HG03457 (cell line): ENCODE data around the gene DALRD3.

Experiments
- ATAC-seq: cut with Tn5 transposase; IDR thresholded peaks from one replicate; pipeline ENCODE4 v1.9.1; 2021; ENCODE audit warnings: moderate number of reproducible peaks; ENCODE audit not compliant: unreplicated experiment

Gene DALRD3, protein sequence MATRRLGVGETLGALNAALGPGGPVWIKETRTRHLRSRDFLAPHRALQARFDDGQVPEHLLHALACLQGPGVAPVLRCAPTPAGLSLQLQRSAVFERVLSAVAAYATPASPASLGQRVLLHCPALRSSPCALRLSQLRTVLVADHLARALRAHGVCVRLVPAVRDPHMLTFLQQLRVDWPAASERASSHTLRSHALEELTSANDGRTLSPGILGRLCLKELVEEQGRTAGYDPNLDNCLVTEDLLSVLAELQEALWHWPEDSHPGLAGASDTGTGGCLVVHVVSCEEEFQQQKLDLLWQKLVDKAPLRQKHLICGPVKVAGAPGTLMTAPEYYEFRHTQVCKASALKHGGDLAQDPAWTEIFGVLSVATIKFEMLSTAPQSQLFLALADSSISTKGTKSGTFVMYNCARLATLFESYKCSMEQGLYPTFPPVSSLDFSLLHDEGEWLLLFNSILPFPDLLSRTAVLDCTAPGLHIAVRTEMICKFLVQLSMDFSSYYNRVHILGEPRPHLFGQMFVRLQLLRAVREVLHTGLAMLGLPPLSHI

DNA sequence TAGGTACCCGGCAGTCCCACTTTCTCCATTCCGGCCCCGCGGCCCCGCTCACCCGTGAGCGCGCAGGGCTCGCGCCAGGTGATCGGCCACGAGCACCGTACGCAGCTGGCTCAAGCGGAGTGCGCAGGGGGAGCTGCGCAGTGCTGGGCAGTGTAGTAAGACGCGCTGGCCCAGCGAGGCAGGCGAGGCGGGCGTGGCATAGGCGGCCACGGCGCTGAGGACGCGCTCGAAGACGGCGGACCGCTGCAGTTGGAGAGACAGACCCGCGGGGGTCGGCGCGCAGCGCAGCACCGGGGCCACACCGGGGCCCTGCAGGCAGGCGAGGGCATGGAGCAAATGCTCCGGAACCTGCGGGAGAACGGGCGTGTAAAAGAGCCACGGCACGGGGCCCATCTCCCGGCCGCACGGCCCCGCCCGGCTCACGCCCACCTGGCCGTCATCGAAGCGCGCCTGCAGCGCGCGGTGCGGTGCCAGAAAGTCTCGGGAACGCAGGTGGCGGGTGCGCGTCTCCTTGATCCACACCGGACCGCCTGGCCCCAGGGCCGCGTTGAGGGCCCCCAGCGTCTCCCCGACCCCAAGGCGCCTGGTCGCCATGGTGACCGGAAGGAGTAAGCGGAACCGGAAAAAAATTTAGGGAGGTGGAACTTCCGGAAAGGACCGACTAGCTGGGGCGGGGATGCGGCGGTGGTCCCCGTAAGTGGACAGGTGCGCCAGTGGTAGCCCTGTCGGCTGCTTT lies at the start of gene DALRD3:
Gene DALRD3, minus strand, starts transcription at position 610 of the 736 bp plus-strand sequence. Its CDS starts 16 bp downstream, at position 594.
- no peak for ATAC-seq

DNA sequence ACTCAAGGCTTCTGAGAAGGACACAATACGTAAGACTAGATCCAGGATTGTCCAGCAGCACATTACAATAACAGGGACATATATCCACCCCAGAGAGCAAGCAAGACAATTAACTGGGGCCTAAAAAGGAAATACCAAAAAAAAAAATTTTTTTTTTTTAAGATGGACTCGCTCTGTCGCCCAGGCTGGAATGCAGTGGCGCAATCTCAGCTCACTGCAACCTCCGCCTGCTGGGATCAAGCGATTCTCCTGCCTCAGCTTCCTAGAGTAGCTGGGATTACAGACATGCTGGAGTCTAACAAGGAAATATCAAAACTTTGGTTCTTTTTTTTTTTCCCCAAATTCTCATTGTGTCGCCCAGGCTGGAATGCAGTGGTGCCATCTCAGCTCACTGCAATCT lies 39.6 kb upstream of the DALRD3 start:
- ATAC-seq: no peak

DNA sequence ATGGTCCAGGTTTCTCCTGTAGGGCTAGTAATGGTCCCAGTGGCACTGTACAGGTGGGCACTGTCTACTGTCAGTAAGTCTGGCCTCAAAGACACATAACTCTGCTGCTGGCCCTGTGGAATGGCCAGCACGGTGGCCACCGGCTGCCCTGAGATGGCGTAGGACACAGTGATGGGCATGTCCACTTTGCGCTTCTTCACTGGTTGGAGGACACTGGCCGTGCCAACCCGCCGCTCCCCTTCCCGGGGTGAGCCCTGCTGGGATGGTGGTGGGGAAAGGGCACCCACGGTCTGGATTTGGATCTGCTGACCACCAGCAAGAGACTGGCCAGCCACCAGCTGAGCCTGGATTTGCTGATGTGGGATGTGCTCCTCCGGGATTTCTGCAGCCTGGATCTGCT lies 38.9 kb upstream of the DALRD3 start:
- no peak for ATAC-seq

DNA sequence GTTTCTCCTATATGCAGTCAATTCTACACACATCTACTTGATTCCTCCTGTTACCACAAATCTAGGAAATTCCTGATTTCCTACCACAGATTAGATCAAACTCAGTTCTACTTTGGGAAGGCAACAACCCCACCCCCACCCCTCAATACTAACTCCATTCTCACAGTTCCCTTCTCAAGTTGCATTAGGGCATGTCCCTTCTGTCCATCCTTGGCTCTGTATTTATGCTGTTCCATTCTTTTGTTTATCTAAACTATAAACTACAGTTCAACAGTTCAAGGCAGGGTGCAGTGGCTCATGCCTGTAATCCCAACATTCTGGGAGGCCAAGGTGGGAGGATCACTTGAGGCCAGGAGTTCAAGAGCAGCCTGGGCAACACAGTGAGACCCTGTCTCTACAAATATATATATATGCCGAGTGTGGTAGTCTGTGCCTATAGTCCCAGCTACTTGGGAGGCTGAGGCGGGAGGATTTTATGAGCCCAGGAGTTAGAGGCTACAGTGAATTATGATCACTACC lies 36.0 kb upstream of the DALRD3 start:
- no peak for ATAC-seq

DNA sequence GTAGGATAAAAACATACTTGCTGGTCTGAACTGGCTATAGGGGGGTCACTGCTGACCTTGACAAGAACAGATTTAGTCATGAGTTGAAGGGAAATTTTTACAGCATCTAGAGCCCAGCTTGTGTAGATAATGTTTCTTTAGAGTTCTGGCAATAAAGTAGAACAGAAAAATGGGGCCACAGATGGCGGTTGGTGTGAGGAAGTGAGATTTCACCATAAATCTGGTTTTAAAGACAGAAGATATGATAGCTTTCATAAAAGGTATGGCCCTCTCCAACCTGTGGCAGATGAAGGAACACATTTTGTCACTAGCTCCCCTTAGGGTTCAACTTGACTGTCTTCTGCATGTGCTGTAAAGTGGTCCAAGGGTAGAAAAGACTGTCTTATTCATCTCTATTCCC lies 35.2 kb upstream of the DALRD3 start:
- no peak for ATAC-seq

DNA sequence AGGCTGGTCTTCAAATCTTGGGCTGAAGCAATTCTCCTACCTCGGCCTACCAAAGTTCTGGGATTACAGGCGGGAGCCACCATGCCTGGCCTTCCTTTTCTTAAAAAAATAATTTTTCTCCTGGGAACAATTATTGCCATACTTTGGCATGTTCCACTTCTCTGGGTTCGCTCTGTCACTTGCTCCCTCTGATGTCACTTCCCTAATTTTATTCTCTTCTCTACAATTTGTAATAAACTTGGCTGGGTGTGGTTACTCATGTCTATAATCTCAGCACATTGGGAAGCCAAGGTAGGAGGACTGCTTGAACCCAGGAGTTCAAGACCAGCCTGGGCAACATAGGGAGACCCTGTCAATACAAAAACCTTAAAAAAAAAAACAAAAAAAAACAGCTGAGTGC lies 16.9 kb upstream of the DALRD3 start:
- no peak for ATAC-seq

DNA sequence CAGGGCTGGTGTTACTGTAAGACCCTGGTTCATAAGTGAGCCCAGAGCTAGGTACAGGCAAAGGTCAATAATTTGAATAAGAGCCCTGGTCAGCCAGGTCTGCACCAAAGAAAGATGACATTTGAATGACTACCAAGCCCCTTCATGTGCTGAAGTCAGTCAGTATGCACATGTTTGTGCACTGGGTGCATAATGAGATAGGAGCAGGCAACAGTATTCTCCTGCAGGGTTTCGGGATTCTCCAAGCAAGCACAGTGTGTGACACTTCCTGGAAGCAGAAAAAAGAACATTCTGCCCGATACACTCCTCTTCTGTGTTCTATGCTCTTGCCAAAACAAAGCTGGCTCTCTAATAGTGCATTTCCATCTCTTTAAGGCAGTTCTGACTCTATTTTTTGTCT lies 16.3 kb upstream of the DALRD3 start:
- ATAC-seq: no peak

DNA sequence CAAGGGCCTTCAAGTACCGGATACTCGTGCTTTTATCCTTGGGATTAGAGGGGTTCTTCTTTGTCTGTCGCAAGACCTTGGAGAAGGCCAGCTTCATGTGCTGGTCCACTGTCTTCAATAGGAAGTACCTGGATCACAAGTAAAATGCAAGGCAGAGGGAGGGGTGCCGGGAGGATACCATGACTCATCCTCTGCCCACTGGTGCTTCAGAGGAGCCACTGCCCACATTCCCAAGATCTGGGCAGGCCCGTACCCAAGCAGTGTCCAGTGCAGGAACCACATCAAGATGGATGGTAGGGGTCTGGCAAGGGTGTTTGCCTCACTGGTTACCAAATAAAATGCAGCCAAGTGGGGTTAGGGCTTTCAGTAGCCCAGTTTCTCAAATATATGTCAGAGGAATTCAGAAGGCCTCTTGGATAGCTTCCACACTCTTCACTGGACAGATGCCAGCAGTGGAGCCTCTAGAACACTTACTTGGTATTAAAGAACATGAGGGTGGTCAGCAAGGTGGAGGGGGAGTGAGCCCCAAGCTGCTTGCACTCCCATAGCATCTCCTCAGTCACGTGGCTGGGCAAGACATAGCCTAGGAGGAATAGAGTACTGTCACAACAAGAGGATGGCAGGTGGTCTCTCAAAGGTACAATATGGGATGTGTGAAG lies 14.4 kb upstream of the DALRD3 start:
- no peak for ATAC-seq

DNA sequence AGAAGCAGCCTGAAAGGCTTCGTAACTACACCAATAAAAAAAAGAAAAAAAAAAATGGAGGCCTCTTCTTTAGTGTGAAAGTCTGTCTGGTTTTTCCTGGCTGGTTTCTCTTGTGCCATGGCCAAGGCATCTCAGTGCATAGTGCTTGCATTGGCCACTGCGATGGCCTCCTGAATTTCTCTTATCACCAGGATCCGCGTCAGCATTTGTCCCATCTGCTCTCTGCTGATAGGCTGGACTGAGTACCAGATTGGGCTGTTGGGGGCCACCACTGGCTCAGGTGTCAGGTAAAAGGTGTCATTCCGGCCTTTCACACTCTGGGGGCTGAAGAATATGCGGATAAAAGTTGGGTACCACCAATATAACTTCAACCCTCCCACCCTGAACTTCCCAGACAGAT lies 11.9 kb upstream of the DALRD3 start:
- ATAC-seq: no peak

DNA sequence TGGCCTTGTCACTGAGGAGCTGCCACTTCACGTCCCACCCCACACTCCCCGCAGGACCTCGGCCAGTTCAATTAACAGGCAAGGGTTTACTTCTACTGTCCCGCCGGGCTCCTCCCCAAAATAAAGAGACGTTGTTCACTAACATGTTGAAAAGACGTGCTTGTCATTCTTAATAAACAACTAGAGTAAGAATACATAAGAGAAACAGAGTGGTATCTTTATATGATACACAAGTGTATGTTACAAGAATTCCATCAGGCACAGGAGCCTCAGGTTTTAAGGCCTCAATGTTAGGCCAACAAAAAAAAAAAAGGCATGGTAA lies 11.1 kb upstream of the DALRD3 start:
- no peak for ATAC-seq

DNA sequence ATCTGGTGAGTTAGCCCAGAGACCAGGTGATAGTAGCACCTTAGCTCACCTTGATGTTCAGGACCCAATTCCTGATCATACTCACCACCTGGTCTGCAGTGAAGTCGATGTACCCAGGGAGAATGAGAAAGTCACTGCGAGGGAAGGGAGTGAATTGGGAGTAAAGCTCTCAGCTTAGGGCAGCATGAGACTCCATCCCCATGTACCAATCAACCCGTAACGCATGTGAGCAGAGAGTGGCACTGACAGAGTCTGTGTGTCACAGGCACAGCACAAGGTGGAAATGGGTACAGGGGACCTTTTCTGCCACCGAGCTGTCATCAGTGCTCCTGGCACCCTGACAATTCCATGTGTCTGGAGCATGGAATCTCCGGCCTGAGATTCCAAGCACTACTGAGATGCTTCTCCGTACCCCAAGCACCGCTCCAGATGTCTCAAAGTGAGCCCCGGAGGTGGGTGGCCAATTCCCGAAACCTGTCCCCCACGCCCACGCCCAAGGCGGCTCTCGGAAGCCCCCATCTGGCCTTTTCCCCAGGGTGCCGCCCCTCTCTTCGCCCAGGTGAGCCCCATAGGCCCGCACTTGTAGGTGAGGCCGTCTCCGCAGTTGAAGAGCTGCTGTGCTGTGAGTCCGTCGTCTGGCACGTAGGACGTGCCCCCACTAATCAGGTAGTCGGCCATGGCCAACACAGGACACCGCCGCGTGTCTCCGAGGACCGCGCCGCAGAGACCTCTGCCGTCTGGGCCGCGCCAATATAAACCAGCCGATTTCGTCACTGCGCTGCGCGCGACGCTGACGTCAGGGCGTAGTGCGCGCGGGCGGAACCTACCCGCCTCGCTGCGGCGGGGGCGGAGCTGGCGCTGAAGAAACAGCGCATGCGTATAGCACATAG lies 10.5 kb upstream of the DALRD3 start, which contains the start of gene IMPDH2:
Gene IMPDH2, minus strand, starts transcription at position 726 of the 890 bp plus-strand sequence. Its CDS starts 48 bp downstream, at position 678.
- peak; percentile 79 for ATAC-seq

DNA sequence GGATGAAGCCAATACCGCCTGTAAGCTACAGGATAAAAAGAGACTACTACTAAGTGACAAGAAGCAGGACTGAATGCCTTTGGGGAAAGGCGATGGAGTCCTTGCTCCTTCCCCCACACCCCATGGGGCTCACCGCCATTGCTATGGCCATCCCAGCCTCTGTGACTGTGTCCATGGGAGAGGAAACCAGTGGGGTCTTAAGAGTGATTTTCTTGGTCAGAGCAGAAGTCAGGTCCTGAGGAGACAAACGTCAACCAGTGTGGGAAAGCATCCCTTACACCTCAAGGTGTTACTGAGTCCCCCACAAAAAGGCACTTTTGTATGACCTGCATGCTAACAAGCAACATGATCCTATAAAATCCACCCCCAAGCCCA lies 9.9 kb upstream of the DALRD3 start:
- ATAC-seq: no peak

DNA sequence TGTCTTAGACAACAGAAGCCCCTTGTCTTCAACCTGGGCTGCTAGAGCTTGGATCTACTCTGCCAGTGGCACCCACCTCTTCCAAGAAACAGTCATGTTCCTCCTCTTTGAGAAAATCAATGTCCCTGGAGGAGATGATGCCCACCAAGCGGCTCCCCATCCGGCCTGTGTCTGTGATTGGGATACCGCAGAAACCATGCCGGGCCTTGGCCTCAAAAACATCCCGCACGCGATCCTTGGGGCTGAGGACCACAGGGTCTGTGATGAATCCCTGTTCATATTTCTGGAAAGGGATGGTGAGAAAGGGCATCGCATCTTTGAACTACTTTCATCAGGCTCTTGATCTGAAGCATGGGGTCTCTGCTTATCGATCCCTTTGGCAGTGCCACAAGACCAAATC lies 9.3 kb upstream of the DALRD3 start:
- ATAC-seq: no peak

DNA sequence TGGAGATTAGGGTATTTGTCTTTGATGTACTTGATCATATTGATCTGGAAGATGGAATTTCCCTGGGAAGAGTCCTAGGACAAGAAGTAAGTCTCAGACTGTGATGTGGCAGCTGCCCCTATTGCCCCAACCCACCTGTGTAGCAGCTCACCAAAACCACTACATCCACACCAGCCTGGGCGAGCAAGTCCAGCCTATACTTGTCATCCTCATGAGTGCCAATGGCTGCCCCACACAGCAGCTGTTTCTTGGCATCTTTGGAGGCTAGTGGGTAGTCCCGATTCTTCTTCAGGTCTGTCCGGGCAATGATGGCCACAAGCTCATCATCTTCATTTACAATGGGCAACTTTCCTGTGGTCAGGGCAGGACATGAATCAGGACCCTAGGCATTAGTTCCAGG lies 8.2 kb upstream of the DALRD3 start:
- ATAC-seq: no peak

DNA sequence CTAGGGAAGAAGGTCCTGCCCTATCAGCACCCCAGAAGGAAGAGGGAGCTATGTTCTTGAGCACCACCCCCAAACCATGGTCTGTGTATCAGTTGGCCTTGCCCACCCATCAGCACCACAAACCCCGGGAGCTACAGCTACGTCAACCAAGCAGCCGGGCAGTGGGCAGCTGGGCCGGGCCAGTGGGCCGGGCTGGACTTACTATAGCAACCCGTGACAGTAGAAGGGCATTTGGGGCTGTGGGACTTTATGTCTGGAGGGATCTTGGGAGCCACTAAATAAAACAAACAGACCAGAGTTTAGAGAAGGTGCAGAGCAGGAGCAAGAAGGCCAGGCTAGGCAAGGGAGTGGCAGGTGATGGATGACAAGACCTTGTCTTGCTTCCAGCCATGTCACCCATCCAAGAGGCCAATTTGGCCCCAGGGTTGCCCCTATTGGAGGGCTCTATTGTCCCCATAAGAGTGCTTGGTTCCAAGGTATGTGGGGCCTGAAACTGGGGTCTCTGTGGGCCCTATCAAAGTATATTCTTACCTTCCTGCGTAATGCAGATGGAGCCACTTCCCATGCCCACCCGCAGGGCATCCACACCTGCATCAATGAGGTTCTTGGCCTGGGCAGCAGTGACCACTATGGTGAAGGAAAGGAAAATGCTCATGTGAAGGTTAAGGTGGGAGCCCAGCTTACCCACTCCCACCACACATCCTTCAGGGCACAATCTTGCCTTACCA lies 7.6 kb upstream of the DALRD3 start:
- ATAC-seq: no peak

DNA sequence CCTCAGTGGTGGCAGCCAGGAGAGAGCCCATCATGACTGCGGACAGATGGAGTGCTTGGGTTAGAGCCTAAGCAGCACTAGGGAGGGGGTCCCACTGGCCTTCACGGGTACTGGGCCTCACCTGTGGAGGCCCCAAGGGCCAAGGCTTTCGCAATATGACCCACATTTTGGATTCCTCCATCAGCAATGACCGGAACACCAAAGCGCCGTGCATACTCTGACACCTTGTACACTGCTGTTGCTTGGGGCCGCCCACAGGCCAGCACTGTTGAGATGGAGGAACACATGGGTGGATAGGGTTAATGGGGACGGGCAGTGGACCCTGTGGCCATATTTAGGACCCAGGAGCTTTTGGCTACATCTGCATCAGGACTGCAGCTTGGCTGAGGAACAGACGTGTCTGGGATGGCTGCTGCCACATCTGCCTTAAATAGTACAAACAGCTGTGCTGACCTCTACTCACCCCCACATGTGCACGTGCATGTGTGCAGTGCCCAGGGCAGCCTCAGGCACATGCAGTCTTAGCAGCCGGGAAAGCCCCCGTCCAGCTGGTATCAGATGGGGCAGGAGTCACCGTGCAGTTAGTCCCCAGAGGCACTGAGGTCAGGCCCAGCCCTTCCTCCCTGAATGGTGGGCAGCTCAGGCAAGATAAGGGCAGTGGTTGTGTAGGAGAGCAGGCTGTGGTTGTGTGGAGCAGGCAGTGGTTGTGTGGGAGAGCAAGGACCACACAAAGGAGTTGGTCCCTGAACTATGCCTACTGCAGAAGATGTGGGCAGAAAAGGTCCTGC lies 6.8 kb upstream of the DALRD3 start:
- ATAC-seq: no peak

DNA sequence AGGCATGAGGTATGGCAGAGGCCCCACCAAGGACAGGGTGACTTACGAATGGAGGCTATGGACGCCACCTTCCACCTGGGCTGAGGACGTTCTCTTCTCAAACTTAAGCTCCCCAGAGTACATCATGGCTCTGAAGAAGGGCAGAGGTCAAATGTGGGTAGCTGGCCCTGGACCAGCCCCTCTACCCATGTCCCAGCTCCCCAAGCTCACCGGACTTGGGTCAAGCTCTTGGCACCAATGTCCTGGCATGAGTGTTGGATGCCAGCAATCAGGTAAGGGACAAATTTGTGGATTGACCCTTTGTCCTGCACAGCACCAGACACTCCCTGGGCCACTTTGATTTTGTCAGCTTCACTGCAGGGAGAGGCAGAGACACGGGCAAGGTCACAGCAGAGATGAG lies 6.1 kb upstream of the DALRD3 start:
- no peak for ATAC-seq

DNA sequence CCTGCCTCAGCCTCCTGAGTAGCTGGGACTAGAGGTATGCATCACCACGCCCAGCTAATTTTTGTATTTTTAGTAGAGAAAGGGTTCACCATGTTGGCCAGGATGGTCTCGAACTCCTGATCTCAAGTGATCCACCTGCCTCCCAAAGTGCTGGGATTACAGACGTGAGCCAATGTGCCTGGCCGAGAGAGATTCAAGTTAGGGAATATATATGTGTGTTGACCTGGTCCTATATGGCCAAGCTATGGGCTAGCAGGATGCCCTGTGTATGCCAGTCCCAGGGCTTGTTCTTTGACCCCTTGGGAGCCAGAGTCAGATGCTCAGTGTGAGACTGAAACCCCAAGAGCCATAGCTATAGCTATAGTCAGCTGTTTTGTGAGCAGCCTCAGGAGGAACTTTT lies 5.4 kb upstream of the DALRD3 start:
- no peak for ATAC-seq

DNA sequence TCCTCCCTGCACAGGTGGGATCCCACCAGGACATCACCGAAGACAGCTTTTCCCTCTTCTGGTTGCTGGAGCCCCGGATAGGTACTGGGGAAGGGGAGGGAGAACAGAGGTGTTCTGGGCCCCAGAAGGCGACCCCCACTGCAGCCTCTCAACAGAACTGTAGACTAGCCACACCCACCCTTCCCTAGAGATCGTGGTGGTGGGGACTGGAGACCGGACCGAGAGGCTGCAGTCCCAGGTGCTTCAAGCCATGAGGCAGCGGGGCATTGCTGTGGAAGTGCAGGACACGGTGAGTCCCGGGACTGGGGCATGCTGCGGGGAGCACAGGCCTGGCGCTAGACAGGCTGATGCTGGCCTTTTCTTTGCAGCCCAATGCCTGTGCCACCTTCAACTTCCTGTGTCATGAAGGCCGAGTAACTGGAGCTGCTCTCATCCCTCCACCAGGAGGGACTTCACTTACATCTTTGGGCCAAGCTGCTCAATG lies 4.3 kb upstream of the DALRD3 start:
- ATAC-seq: no peak
